K562 (cell line): ENCODE measurements around the gene NRXN2. TPM values are rescaled to one million over a fixed set of nuclear protein-coding genes. Genes with fewer than 3 reads are reported as not detected.
"Not testable (repeated sequence)": the region's sequence is repeated elsewhere in the genome, so short reads cannot be mapped to it uniquely, and the experiment has no call there.

Experiments
- ATAC-seq: fragments of 200-7000 bp; cut with Tn5 transposase; 3 replicates; pipeline ENCODE4 v1.9.1; 2020; ENCODE audit warnings: moderate library complexity
- BruUV-seq: library from RNA; stranded (reverse); fragments of 400-500 nt; replicated peaks from 2 replicates; lab custom pipeline; 2021; lab: Mats Ljungman, UMichigan
- CTCF ChIA-PET: fragments of 300-600 bp; formaldehyde crosslinking; extraction: SDS; loops from one replicate; lab custom pipeline; 2021; ENCODE audit warnings: low intra/inter-chr PET ratio; lab: Yijun Ruan, JAX
- POLR2A ChIA-PET: fragments of 300-600, 350-650 bp; sonication (Branson Sonifier 250); formaldehyde crosslinking; extraction: SDS; loops from one replicate; lab custom pipeline; 2021; ENCODE audit warnings: antibody characterized with exemption, inconsistent platforms; lab: Yijun Ruan, JAX
- DNase-seq, 4 experiments: peaks; one replicate each; pipeline versions ENCODE4 v3.0.0 to v3.0.0-alpha.2; 2011 to 2018; ENCODE audit warnings: low spot score in 3 of 4, mixed read lengths in 3 of 4; ENCODE audit errors: extremely low read depth in 1 of 4
- FAIRE-seq: peaks from 2 replicates; lab custom pipeline; 2011; peaks lifted over from hg19 to GRCh38; lab: Jason Lieb, UNC
- H2AFZ ChIP-seq: 2 replicates; pipeline ENCODE4 v1.6.0; 2011; ENCODE audit warnings: low read depth, low read length, control low read depth, inconsistent platforms
- H3K27ac ChIP-seq: fragments of 200-600 bp; 3 replicates; pipeline ENCODE4 v1.8.0; 2011; ENCODE audit warnings: low read depth, mild to moderate bottlenecking, control low read depth, inconsistent platforms, low read length, moderate library complexity, mixed read lengths; ENCODE audit errors: extremely low read depth
- H3K27me3 ChIP-seq, 2 experiments: fragments of 300-600 bp in 1 of 2; 2 replicates in 1 of 2; 3 replicates in 1 of 2; pipeline versions ENCODE4 v1.6.0 to v1.8.0; 2011; ENCODE audit warnings: inconsistent platforms in 2 of 2, low read length in 2 of 2, mild to moderate bottlenecking in 1 of 2, mixed read lengths in 1 of 2, moderate library complexity in 1 of 2; ENCODE audit not compliant: control insufficient read depth in 2 of 2, insufficient read depth in 2 of 2
- H3K36me3 ChIP-seq: fragments of 300-600 bp; 3 replicates; pipeline ENCODE4 v1.8.0; 2011; ENCODE audit warnings: mild to moderate bottlenecking, low read length, inconsistent platforms; ENCODE audit not compliant: control insufficient read depth, insufficient read depth
- H3K4me1 ChIP-seq, 2 experiments: fragments of 200-600 bp in 1 of 2; replicated peaks in 1 of 2; 2 replicates in 1 of 2; 3 replicates in 1 of 2; pipeline versions ENCODE4 v1.5.1 to v1.8.0; 2011; ENCODE audit warnings: inconsistent platforms in 2 of 2, low read length in 2 of 2, mild to moderate bottlenecking in 1 of 2, mixed read lengths in 1 of 2, moderate library complexity in 1 of 2; ENCODE audit not compliant: control insufficient read depth in 2 of 2, insufficient read depth in 2 of 2
- H3K4me2 ChIP-seq: 2 replicates; pipeline ENCODE4 v1.6.1; 2011; ENCODE audit warnings: low read length, control low read depth, inconsistent platforms, mixed read lengths; ENCODE audit not compliant: insufficient read depth
- H3K4me3 ChIP-seq: fragments of 200-600 bp; sonication (generic), shearing (Covaris generic); 2 replicates; pipeline ENCODE4 v1.5.1; 2016; ENCODE audit warnings: control low read depth, inconsistent platforms
- H3K79me2 ChIP-seq: fragments of 200-600 bp; 3 replicates; pipeline ENCODE4 v1.8.0; 2011; ENCODE audit warnings: low read length, inconsistent platforms; ENCODE audit not compliant: control insufficient read depth, insufficient read depth
- H3K9ac ChIP-seq, 2 experiments: 2 replicates each; pipeline versions ENCODE4 v1.6.0 to v1.6.1; 2011; ENCODE audit warnings: low read depth in 2 of 2, low read length in 2 of 2, control low read depth in 1 of 2, inconsistent platforms in 1 of 2, mild to moderate bottlenecking in 1 of 2, mixed read lengths in 1 of 2; ENCODE audit not compliant: insufficient read depth in 1 of 2
- H3K9me1 ChIP-seq: one replicate; pipeline ENCODE4 v1.6.0; 2011; ENCODE audit warnings: inconsistent platforms, mild to moderate bottlenecking, low read length, moderate library complexity; ENCODE audit not compliant: control insufficient read depth, insufficient read depth
- H3K9me3 ChIP-seq: replicated peaks from 2 replicates; pipeline ENCODE4 v1.5.1; 2011; ENCODE audit warnings: low read depth, low read length, inconsistent platforms; ENCODE audit not compliant: control insufficient read depth, insufficient read depth
- H4K20me1 ChIP-seq: replicated peaks from 2 replicates; pipeline ENCODE4 v1.6.1; 2011; ENCODE audit warnings: low read length, inconsistent platforms, mixed read lengths; ENCODE audit not compliant: control insufficient read depth, insufficient read depth
- ATF7 ChIP-seq: fragments of 450-650 bp; IDR thresholded peaks from 2 replicates; pipeline ENCODE4 v1.7.1; 2014; ENCODE audit warnings: mild to moderate bottlenecking, moderate library complexity
- JUN ChIP-seq, 2 experiments: sonication (generic) in 1 of 2; formaldehyde crosslinking in 1 of 2; IDR thresholded peaks; 2 replicates each; pipeline versions ENCODE4 v1.6.1 to v1.8.0; 2012 to 2022; ENCODE audit warnings: borderline replicate concordance in 2 of 2, mild to moderate bottlenecking in 2 of 2, improper control_type of control experiment in 1 of 2, low read depth in 1 of 2, low read length in 1 of 2, missing genetic modification reagents in 1 of 2
- MIER1 ChIP-seq: fragments of 450-650 bp; IDR thresholded peaks from 2 replicates; pipeline ENCODE4 v1.6.1; 2016; ENCODE audit warnings: antibody characterized with exemption, mild to moderate bottlenecking, low read depth
- NRF1 ChIP-seq, 2 experiments: fragments of 450-650 bp; IDR thresholded peaks in 1 of 2; conservative IDR thresholded peaks in 1 of 2; 2 replicates each; pipeline ENCODE4 v1.6.1; 2014; ENCODE audit warnings: mild to moderate bottlenecking in 2 of 2
- TEAD4 ChIP-seq, 2 experiments: sonication (generic) in 1 of 2; formaldehyde crosslinking in 1 of 2; IDR thresholded peaks; 2 replicates each; pipeline versions ENCODE4 v1.6.1 to v1.8.0; 2012 to 2022; ENCODE audit warnings: borderline replicate concordance in 1 of 2, inconsistent platforms in 1 of 2, low read length in 1 of 2, mild to moderate bottlenecking in 1 of 2, missing genetic modification reagents in 1 of 2
- ZEB2 ChIP-seq: fragments of 450-650 bp; IDR thresholded peaks from 2 replicates; pipeline ENCODE4 v1.6.1; 2016
- ZFX ChIP-seq: sonication (generic); formaldehyde crosslinking; IDR thresholded peaks from 2 replicates; pipeline ENCODE4 v1.8.0; 2022; ENCODE audit warnings: mild to moderate bottlenecking, missing genetic modification reagents, moderate library complexity
- ZNF263 ChIP-seq: sonication (generic); formaldehyde crosslinking; IDR thresholded peaks from 2 replicates; pipeline ENCODE4 v1.8.0; 2022; ENCODE audit warnings: mild to moderate bottlenecking, missing genetic modification reagents, borderline replicate concordance
- whole genome bisulfite sequencing: fragments of 100-300 bp; shearing (Covaris generic); methylation state at CpG from one replicate; pipeline ENCODE4 v1.1.6; 2016; ENCODE audit warnings: low coverage, mixed read lengths; ENCODE audit not compliant: insufficient coverage; ENCODE audit errors: missing lambda C conversion rate; 5-methylcytosine and 5-hydroxymethylcytosine counted together
- in situ Hi-C: fragments of 300-500 bp; cut with MboI; formaldehyde crosslinking; loops from 4 replicates; pipeline ENCODE4 v1.15.0; 2018; ENCODE audit warnings: inconsistent platforms, mixed read lengths
- intact Hi-C: fragments of 100-400 bp; cut with micrococcal nuclease; formaldehyde crosslinking; loops from 2 replicates; pipeline ENCODE4 v1.14.2; 2022
- polyA plus RNA-seq, 8 experiments: library from polyadenylated mRNA; depleted of rRNA in 4 of 8; stranded (reverse) in 5 of 8; unstranded in 3 of 8; fragments of >200 nt; fragmentation: Nextera tagmentation in 2 of 8; fragmentation: Illumina TruSeq in 1 of 8; extraction: Ambion mirVana in 2 of 8; extraction: Trizol in 1 of 8; gene quantifications; 2 replicates each; pipeline versions ENCODE4 v1.2.1 to v1.2.3, GENCODE V29; 2011 to 2014; ENCODE audit warnings: inconsistent platforms in 1 of 8, missing spikeins in 1 of 8
- total RNA-seq, 7 experiments: library from RNA; depleted of rRNA in 6 of 7; stranded (reverse); fragments of >200 nt in 6 of 7; fragmentation: Illumina TruSeq in 2 of 7; extraction: Trizol in 2 of 7; gene quantifications; 2 replicates each; pipeline versions ENCODE4 v1.2.1 to v1.2.3, GENCODE V29; 2011 to 2021; ENCODE audit warnings: low replicate concordance in 1 of 7
- TF ChIP-seq, protein P1 (sequence below): sonication (generic); formaldehyde crosslinking; IDR thresholded peaks from 2 replicates; pipeline ENCODE4 v1.5.0; 2020; ENCODE audit warnings: missing genetic modification reagents
- TF ChIP-seq, protein P2 (sequence below): fragments of 200-800 bp; sonication (Bioruptor generic); IDR thresholded peaks from 2 replicates; pipeline ENCODE4 v1.6.1; 2017; ENCODE audit warnings: missing genetic modification characterization, missing compliant biosample characterization

NRXN2 gene
- total and polyA plus RNA-seq, 9 of the 15 experiments (the other 6 are each of a cell fraction or from before 2014, with no cell fraction given): 0.07 to 0.47 (median 0.15) TPM; not detected in 4

DNA sequence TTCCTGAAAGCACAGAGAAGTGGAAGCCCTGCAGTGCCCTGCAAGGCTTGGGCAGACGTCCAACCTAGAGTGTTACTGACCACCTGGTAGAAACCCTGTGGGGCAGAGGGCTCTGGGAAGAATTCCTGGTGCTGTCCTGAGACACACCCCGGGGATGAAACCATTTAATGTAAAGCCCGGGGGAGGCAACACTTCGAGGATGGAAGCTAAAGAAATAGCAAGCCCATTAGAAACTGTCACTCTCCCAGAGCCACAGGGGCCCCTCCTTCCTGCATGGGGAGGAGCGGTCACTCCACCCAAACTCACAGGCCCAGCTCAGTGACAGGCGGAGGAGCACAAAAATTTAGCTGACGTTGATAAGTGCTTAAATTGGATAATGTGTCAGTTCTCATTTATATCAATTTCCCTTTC lies 57.6 kb downstream of the NRXN2 start (continued):
- TF ChIP-seq ZFX (CRISPR knock-in tag) (peak; percentile 37), ZEB2 (0 out of 2 replicates have a peak, but pooled peaks have one; percentile 24), ZNF263 (CRISPR knock-in tag) (peak; percentile 64; the same call in 1 of the 2 replicates), TEAD4 (IDR thresholded peaks at IDR 0.05; ENCODE audit: low read length) (peak; percentile 40; the same call in 1 of the 2 replicates), TEAD4 (CRISPR knock-in tag; IDR thresholded peaks at IDR 0.05; ENCODE audit: borderline replicate concordance) (no peak), ATF7 (peak; percentile 90), NRF1 (conservative IDR thresholded peaks at IDR 0.05 in 1 of 2, IDR thresholded peaks at IDR 0.05 in 1 of 2) (0 out of 4 replicates have a peak, but pooled peaks of 1 of the 2 experiments have one; percentile 13), MIER1 (peak; percentile 82), JUN (IDR thresholded peaks at IDR 0.05; ENCODE audit: borderline replicate concordance, low read depth, low read length) (0 out of 2 replicates have a peak, but pooled peaks have one; percentile 1), JUN (CRISPR knock-in tag; IDR thresholded peaks at IDR 0.05; ENCODE audit: borderline replicate concordance) (no peak)
- TF ChIP-seq, protein P1, sequence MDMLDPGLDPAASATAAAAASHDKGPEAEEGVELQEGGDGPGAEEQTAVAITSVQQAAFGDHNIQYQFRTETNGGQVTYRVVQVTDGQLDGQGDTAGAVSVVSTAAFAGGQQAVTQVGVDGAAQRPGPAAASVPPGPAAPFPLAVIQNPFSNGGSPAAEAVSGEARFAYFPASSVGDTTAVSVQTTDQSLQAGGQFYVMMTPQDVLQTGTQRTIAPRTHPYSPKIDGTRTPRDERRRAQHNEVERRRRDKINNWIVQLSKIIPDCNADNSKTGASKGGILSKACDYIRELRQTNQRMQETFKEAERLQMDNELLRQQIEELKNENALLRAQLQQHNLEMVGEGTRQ: no peak
- TF ChIP-seq, protein P2, sequence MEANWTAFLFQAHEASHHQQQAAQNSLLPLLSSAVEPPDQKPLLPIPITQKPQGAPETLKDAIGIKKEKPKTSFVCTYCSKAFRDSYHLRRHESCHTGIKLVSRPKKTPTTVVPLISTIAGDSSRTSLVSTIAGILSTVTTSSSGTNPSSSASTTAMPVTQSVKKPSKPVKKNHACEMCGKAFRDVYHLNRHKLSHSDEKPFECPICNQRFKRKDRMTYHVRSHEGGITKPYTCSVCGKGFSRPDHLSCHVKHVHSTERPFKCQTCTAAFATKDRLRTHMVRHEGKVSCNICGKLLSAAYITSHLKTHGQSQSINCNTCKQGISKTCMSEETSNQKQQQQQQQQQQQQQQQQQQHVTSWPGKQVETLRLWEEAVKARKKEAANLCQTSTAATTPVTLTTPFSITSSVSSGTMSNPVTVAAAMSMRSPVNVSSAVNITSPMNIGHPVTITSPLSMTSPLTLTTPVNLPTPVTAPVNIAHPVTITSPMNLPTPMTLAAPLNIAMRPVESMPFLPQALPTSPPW: peak; percentile 68

DNA sequence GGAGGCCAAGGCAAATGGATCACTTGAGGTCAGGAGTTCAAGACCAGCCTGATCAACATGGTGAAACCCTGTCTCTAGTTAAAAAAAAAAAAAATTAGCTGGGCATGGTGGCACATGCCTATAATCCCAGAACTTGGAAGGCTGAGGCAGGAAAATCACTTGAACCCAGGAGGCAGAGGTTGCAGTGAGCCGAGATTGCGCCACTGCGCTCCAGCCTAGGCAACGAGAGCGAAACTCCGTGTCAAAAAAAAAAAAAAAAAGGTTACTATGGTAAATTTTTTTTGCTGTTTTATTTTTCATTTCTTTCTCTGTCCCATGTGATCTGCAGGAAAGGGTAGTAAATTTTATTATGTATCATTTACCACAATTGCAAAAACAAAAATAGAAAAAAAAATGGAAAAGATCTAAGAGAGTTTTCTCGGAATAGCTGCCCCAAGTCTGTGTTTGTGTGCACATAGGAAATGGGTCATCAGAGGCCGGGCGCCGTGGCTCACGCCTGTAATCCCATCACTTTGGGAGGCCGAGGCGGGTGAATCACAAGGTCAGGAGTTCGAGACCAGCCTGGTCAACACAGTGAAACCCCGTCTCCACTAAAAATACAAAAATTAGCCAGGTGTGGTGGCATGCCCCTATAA lies 58.6 kb downstream of the NRXN2 start:
- DNase-seq, H3K4me3 ChIP-seq, ATAC-seq, H3K9me3 ChIP-seq, H3K79me2 ChIP-seq, CTCF ChIA-PET, H4K20me1 ChIP-seq, H3K27ac ChIP-seq, H3K9me1 ChIP-seq, POLR2A ChIA-PET, H3K9ac ChIP-seq, FAIRE-seq, H3K36me3 ChIP-seq, H2AFZ ChIP-seq, intact Hi-C loops, BruUV-seq, H3K4me2 ChIP-seq, H3K27me3 ChIP-seq: not testable (repeated sequence)
- H3K4me1 ChIP-seq: peaks cover 18 to 27% of the 10 kb centered on the region in 2 experiments
- WGBS: 73% methylated on average over 13 of the region's 15 CpGs
- in situ Hi-C loops: loop anchor here (5.0 kb wide), 1 partner anchor 73 kb away; no protein-coding TSS in a partner anchor
